Superior temporal gyrus (tissue), 1 donor: Measurements from ENCODE around the gene PSMG3.
"Not testable (repeated sequence)": the region's sequence is repeated elsewhere in the genome, so short reads cannot be mapped to it uniquely, and the experiment has no call there.

Source experiments
- DNase-seq: peaks from one replicate; pipeline ENCODE4 v3.0.0-alpha.2; 2016; ENCODE audit errors: extremely low spot score

PSMG3 gene

GRCh38 chr7:1596181-1597043, 26.6 kb upstream of the PSMG3 start:
- DNase-seq, result no peak

DNA sequence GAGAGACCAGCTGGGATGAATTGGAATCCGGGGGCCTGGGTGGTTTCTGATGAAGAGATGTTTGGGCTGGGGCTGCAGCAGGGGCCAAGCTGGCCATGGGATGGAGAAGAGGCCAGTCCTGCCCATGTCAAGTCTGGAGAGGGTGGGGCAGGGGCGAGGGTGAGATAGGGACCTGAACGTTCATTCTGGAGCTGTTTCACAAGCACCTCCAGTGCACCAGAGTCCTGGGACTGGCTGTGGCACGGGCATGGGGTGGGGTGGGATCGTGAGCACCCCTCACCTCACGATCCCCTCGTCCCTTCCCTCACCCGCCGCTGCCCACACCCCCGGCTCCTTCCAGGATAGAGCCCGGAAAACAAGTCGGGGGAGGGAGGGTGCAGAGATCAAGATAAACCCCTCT, 25.8 kb upstream of the PSMG3 start:
- no peak for DNase-seq

- DNase-seq, result no peak
Observed at GRCh38 chr7:1595027-1595426, 25.2 kb upstream of the PSMG3 start.

DNA sequence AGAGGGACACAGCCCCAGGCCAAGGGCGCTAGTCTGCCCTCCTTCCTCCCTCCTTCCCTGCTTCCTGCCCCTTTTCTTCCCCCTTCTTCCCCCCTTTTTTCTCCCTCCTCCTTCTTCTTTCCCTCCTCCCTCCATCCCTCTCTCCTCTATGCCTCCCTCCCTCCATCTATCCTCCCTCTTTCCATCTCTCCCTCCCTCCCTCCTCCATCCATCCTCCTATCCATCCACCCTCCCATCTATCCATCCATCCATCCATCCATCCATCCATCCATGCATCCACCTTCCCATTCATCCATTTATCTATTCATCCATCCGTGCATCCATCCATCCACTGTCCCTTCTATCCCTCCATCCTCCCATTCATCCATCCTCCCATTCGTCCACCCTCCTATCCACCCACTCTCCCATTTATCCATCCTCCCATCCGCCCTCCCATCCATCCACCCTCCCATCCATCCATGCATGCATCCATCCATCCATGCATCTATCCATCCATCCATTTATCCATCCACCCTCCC, 24.1 kb upstream of the PSMG3 start:
- no peak for DNase-seq

GRCh38 chr7:1593091-1593866, 23.4 kb upstream of the PSMG3 start:
- no peak for DNase-seq

- no peak for DNase-seq
Observed at GRCh38 chr7:1592299-1592871, 22.6 kb upstream of the PSMG3 start.

GRCh38 chr7:1591876-1592275, 22.0 kb upstream of the PSMG3 start:
- no peak for DNase-seq

GRCh38 chr7:1591396-1591795, 21.6 kb upstream of the PSMG3 start:
- no peak for DNase-seq

GRCh38 chr7:1590887-1591286, 21.1 kb upstream of the PSMG3 start:
- DNase-seq, result no peak

DNA sequence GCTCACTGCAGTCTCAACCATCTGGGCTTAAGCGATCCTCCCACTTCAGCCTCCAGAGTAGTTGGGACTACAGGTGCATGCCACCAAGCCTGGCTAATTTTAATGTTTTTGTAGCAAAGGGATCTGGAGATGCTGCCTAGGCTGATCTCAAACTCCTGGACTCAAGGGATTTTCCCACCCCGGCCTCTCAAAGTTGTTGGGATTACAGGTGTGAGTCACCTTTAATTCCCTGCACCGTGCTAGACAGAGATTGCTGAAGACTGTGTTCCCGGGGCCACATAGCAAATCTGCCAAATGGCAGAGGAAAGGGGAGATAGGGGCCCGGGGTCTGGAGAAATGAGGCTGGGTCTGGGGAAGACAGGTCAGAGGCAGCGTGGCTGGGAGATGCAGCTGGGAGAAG, 20.6 kb upstream of the PSMG3 start:
- DNase-seq, result no peak

DNA sequence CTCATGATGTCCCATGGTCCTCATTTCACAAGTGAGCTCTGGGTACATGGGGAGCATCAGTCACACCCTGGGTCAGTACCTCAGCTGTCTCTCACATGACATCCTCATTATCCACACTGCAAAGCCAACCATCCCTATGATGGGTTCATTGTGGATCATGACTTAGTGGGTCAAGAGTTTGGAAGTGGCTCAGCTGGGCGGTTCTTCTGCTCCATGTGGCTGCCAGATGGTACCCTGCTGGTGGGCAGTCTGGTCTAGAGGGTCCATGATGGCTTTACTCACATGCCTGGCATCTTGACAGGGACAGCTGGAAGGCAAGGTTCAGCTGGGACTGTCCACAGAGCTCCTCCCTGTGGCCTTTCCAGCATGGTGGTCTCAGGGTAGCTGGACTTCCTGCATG, 19.1 kb upstream of the PSMG3 start:
- no peak for DNase-seq

- DNase-seq, result no peak
Observed at GRCh38 chr7:1587738-1588137, 17.9 kb upstream of the PSMG3 start.

GRCh38 chr7:1586827-1587705, 17.2 kb upstream of the PSMG3 start:
- DNase-seq, result no peak

DNA sequence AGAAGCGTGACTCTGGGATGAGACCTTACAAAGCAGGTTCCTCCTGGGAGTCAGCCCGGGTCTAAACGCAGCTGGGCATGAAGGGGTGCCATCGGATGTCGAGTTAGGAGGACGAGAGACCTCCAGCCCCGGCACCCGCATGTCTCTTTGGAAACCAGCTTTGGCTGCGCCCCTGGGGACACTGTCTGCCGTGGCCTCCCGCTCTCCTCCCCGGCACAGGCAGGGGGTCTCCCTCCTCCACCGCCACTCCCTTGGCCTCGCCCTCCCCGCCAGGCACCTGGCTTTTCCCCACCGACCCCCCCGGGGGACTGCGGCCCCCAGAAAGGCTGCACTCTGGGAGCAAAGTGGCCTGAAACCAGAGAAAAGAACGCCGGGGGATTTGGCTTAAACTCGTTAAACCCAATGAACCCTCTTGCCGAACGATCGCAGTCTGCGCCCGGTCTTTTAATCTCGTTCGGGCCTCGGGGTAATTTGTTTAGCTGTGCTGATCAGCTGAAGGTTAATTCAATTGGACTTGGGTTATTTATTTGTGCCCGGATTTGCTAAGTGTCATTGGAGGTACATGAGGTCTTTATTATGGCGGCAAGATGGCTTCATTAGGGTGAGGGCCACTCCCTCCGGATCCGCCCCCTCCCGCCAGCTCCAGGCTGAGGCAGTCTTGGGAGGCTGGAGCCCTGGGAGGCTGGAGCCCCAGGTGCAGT, 16.4 kb upstream of the PSMG3 start:
- no peak for DNase-seq

DNA sequence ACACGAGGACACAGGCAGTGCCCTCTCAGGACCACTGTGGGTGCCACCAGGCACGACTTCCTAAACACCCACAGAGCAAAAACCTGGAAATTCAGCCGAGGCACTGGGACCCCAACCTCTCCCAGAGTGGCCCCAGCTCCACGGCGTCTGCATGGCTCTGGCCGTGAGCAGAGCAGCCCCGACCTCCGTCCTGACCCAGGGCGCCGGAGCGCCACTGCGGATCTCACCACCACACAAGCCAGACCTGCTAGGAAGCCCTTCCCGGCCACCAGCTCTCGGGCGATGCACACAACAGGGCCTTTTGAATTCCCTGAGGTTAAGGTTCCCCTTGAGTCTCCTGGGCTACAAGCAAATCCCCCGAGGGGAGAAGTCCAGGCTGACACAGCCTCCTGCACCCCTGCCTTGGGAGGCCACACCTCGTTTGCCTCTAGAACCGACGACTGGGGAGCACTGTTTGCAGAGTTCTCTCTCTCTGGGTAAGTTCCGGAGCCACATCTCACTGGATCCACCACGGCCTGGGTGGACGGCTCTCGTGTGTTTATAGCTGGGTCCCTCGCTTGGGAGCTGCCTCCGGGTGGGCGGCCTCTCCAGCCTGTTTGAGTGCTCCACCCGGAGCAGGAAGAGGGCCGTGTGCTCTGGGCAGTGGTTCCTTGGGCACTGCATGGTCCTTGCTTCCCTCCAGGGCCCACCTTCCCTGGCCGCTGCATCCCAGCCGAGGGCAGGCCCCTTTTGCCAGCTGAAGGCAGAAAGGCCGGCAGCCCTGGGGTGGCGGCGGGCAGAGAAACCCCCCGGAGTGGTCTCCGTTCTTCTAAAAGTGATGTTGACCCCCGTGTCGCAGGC, 15.5 kb upstream of the PSMG3 start:
- DNase-seq, result no peak

GRCh38 chr7:1584700-1585099, 14.9 kb upstream of the PSMG3 start:
- DNase-seq, result no peak

- DNase-seq, result not testable (repeated sequence)
Observed at GRCh38 chr7:1583241-1583930, 13.6 kb upstream of the PSMG3 start.

DNA sequence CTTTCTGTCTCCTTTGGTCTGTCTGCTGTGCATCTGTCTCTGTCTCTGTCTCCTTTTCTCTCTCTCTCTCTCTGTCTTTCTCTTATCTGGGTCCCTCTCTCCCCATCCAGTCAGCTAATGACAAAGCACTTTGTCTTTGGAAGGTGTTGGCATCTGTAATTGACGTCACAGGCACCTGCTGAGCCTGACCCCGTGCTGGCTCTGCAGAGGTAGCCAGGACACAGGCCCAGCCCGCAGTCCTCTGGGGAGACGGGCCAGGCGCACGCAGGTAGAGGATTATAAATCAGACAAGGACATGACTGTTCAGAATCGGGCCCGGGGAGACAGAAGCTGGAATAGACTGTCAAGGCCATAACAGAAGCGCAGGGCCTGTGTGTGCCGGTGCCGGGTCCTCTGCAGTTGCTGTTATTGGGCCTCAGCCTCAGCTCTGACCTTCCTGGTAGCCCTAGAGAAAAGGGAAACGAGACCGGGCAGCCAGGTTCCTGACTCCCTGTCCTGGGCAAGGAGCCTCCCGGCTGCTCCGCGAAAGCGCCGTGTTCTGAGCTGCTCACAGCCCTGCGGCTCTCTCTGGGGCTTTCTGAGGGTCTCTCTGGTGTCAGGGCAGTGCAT, 10.7 kb upstream of the PSMG3 start:
- no peak for DNase-seq
